ENCODE results near the gene TECPR2.

TECPR2 gene

DNA sequence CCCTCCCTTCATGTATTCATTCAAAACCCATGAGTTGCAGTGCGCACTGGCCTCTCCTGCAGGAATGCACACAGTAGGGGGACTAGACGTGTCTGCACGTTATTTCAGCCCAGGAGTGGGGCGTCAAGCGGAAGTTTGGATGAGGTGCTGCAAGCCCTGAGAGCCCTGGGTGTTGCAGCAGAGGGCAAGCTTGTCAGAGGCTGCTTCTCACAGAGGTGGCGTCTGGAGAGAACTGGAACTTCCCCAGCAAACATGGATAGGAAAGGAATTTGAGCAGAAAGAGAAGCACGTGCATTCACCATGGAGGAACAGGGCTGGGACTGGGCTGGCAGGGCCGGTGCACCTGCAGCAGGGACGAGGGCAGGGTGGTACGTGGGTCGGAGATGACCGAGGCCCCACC is 64.9 kb downstream of the TECPR2 start:
- no peak for DNase-seq (ENCODE audit: low spot score)

DNA sequence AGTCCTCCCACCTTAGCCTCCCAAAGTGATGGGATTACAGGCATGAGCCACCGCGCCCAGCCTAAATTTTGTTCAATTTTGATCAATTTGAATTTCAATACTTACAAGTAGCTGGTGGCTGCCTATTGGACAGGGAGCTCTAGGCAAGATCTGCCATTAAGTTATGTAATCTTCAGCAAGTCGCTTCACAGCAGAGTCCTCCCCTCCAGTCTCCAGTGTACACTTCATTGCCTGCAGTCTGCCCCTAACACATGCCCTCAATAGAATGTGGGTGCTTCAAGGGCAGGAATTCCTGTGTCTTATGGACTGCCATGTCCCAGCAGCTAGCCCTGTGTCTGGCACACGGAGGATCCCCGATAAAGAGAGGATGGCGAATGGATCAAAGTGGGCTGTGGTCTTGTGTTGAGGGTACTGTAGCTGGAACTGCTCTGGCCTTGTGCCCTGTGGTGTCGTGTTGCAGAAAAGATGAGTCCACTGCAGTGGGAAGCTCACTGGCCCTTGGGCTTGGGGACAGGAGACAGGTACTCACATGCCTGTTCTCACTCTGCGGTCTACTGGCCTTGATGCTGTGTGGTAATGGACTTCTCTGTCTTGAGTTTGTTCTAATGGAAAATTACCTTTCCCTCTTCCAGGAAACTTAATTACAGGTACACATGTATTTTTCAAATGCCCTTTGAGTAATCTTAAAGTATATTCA is 67.6 kb downstream of the TECPR2 start:
- no peak for DNase-seq (ENCODE audit: low spot score)

DNA sequence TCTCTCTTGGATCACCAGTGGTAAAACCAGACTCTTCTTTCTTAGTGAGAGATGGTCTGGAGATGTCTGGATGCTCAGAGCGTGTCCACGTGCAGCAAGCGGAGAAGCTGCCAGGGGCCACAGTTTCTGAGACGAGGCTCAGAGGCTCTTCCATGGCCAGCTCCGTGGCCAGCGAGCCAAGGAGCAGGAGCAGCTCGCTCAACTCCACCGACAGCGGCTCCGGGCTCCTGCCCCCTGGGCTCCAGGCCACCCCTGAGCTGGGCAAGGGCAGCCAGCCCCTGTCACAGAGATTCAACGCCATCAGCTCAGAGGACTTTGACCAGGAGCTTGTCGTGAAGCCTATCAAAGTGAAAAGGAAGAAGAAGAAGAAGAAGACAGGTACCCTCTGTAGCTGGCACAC is 69.0 kb downstream of the TECPR2 start:
- no peak for DNase-seq (ENCODE audit: low spot score)

DNA sequence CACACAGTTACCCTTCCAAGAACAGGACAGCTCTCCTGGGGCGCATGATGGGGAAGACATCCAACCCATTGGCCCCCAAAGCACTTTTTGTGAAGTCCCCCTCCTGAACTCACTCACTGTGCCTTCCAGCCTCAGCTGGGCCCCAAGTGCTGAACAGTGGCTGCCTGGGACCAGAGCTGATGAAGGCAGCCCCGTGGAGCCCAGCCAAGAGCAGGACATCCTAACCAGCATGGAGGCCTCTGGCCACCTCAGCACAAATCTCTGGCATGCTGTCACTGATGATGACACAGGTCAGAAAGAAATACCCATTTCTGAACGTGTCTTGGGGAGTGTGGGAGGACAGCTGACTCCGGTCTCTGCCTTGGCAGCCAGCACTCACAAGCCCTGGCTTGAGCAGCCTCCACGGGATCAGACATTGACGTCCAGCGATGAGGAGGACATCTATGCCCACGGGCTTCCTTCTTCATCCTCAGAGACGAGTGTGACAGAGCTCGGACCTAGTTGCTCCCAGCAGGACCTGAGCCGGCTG is 72.0 kb downstream of the TECPR2 start:
- DNase-seq (ENCODE audit: low spot score), result no peak

DNA sequence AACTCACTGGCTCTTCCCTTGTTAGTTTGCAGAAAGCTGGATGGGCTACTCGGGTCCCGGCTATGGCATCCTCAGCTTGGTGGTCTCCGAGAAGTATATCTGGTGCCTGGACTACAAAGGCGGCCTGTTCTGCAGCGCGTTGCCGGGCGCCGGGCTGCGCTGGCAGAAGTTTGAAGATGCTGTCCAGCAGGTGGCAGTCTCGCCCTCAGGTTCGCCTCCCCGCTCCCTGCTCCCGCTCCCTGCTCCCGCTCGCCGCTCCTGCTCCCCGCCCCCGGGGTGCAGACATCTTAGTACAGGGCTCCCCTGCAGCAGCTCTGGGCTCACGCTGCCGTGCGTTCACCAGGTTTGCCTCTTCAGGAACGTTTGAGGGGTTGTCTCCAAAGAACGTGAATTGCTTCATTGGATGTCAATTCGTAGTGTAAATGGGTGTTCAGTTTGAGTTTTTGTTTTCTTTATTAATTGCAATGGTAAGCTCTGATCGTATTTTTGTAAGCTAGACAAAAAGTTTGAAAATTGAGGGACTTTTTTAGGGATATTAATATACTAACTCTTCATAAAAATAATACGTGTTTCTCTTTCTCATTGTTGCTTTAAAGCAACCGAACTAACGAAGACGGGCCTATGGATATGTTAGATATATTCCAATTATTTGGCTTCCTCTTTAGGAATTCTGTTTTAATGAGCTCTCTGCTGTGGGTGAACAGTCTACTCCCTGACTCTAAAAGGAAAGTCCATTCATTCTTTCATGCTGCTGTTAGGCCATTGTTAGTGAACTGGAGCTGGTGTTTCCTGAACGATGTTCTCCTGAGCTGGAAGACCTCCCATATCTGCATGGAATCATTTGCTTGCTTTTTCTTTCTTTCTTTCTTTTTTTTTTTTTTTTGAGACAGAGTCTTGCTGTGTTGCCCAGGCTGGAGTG is 75.5 kb downstream of the TECPR2 start:
- peak; percentile 94 for DNase-seq (ENCODE audit: low spot score)

DNA sequence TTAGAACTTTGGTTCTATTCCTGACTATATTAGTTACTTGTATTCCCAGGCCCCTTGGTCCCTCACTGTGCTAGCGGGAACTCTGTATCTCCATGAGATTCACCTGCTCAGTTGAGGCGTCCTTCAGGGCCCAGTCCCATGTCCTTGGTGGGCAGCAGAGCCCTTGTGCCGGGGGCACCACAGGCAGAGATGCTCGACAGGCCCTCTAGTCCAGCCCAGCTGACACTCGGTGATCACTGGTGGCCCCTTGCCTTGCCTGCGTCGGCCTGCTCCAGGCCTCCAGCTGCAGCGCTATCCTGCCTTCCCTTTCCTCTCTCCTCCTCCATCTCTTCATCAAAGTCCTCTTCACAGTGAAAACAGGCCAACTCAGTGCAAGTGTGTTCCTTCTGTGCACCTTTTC is 76.8 kb downstream of the TECPR2 start:
- DNase-seq (ENCODE audit: low spot score), result no peak

DNA sequence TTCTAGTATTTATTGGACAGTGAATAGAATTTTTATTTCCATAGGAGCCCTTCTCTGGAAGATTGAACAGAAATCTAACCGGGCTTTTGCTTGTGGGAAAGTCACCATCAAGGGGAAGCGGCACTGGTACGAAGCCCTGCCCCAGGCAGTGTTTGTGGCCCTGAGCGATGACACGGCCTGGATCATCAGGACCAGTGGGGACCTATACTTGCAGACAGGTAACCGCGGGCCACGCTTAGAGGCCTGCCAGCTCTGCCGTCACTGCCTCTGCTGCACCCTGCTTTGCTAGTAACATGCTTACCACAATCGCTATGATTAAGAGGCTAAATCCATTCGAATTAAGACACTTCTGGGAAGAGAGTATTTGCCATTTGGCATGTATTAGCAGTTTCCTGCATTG is 77.7 kb downstream of the TECPR2 start:
- DNase-seq (ENCODE audit: low spot score), result no peak

DNA sequence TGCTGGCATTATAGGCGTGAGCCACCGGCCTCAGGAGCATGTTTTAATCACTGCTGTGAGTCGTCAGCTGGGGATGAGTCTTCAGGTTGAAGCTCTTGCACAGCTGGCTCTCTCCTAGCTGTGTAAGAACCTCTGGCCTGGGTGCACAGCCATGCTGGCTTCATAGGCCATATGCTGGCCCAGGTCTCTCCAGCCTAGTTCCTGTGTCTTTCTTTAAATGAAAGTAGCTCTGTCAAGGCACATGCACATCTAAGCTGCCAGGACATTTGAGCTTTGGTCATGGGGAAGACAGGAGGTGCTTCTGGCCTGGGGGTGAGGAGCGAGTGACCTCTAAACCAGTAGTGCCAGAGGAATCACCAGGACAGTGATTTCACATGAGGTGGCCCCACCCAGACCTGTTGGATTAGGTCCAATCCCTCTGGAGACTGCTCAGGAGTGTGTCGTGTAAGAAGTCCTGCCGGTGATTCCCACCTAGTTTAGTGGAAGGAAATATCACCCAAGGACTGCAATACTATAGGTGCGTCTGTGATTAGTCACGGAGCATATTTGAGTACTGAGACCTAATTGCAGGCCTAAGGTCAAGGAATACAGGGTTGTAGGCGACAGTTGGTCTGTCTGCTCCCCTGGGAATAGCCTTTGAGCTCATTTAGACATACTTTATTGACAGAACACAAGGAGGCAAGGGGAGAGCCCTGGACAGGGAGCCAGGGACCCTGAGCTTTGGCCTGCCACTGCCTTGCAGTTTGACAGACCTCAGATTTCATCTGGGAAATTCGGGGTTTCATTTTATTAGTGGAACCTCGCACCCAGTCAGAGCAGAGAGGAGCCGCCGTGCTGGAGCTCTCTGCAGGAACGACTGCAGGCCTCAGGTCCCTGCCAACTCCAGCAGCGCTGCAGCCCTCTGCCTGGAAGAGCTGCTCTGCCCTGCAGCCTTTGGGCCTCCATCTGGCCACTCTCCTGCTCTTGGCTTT is 79.8 kb downstream of the TECPR2 start:
- DNase-seq (ENCODE audit: low spot score), result no peak

DNA sequence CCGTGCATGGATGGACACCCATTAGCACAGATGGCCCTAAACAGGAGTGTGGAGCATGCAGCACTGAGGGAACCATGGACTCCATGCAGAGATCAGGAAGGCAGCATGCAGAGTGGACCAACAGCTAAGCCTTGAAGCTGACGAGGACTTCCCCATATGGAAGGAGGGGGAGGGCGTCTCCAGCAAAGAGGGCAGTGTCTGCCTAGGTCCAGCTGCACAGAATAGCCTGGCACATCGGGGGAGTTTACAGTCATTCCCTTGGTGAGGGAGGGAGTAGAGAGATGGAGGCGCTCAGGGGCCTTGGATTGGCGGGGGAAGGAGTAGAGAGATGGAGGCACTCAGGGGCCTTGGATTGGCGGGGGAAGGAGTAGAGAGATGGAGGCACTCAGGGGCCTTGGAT is 82.3 kb downstream of the TECPR2 start:
- no peak for DNase-seq (ENCODE audit: low spot score)

DNA sequence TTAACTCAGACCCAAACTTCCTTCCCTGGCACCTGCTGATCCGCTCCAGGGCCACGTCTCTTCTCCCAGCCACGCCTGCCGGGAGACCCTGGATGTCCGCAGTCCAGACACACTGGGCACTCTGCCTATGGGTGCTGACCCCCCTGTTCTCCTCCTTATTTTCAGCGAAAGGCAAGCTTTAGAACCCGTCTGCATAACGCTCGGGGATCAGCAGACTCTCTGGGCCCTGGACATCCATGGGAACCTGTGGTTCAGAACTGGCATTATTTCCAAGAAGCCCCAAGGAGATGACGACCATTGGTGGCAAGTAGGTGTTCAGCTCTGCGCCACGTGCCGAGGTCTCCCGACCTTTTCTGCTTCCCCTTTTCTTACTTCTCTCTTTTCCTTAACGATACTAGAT is 82.9 kb downstream of the TECPR2 start:
- no peak for DNase-seq (ENCODE audit: low spot score)

DNA sequence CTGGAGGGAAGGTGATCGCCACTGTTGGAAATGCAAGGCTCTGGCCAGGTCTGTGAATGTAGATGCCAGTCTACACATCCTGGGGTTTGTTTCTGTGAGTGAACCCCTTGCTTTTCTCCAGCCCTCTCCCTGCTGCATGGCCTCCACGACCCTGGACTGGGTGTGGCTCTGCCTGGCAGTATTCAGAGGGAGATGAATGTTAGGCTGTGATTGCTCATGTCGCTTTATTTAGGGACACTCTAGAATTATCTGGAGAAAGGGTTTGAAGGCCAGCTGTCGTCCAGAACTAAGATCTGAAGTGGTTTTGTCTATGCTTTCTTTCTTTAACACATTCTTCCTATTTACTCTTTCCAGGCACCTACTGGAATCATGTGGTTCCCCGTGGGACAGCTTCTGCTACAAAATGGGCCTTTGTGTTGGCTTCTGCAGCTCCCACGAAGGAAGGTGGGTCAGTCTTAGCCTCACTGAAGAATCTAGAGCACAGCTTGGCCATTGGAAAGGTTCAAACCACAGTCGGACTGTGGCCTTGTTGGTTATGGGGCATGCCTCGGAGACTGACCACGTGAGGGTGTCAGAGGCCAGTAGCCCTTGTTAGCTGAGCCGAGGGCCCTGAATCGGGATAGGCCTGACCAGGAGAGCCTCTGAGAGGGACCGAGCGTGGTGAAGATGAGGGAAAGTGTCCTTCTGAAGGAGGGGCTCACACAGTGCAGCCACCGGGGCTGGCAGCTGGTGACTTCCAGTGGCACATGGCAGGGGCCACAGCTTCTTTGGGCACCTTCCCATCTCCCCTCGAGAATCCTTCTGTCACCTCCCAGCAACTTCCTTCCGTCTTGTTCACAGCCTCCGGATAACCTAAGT is 87.7 kb downstream of the TECPR2 start:
- DNase-seq (ENCODE audit: low spot score), result no peak

DNA sequence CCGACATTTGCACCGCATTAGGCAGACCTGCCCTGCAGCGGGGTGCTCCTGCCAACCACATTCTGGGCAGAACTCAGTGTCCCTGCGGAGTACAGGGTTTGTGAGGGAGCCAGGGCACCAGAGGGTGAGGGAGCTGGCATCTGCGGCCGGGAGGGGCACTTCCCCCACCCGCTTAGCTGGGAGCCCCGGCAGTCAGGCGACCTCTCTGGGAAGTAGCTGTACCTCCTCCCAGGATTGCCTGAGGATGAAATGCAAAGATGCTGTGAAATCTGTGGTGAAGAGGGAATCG is 88.3 kb downstream of the TECPR2 start:
- DNase-seq (ENCODE audit: low spot score), result no peak

DNA sequence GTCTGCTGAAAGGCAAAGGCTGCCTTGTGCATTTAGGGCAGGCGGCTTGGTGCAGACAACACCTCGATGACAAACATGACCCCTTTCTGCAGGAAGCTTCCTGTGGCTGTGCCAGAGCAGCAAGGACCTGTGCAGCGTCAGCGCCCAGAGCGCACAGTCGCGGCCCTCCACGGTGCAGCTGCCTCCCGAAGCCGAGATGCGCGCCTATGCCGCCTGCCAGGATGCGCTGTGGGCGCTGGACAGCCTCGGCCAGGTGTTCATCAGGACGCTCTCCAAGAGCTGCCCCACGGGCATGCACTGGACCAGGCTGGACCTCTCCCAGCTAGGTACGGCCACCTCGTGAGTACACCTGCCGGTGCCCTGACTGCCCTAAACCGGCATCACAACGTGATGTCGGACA is 89.6 kb downstream of the TECPR2 start:
- DNase-seq (ENCODE audit: low spot score), result no peak

DNA sequence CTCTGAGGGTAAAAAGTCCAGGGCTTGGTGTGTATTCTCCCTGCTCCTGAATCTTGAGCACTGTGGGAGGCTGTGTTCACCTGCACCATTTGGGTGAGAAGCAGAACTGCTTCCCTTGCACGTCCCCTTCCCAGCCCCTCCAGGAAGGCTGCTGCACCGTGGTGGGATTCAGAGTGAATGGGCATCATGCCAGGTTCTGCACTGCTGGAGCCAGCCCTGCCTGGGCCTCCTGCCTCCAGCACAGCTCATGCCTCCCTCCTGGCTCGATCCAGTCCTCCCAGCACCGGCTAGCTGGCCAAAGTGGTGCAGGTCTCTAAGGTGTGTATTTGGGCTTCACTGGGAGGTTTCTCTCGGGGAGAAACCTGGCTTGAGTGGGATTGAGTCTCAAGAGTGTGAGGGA is 92.0 kb downstream of the TECPR2 start:
- no peak for DNase-seq (ENCODE audit: low spot score)

DNA sequence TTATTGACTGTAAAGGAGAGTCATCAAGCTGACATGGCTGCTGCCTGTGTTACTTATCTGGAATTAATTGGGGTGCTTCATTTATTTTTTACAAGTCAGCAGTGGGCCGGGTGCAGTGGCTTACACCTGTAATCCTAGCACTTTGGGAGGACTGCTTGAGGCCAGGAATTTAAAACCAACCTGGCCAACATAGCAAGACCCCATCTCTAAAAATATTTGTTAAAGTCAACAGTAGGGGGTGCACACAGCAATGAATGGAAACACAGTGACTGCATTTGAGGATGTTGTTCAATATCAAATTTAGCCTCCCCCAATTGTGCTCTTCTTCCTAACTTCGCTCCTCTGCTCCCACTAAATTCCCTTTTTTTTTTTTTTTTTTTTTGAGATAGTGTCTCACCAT is 94.8 kb downstream of the TECPR2 start:
- no peak for DNase-seq (ENCODE audit: low spot score)

DNA sequence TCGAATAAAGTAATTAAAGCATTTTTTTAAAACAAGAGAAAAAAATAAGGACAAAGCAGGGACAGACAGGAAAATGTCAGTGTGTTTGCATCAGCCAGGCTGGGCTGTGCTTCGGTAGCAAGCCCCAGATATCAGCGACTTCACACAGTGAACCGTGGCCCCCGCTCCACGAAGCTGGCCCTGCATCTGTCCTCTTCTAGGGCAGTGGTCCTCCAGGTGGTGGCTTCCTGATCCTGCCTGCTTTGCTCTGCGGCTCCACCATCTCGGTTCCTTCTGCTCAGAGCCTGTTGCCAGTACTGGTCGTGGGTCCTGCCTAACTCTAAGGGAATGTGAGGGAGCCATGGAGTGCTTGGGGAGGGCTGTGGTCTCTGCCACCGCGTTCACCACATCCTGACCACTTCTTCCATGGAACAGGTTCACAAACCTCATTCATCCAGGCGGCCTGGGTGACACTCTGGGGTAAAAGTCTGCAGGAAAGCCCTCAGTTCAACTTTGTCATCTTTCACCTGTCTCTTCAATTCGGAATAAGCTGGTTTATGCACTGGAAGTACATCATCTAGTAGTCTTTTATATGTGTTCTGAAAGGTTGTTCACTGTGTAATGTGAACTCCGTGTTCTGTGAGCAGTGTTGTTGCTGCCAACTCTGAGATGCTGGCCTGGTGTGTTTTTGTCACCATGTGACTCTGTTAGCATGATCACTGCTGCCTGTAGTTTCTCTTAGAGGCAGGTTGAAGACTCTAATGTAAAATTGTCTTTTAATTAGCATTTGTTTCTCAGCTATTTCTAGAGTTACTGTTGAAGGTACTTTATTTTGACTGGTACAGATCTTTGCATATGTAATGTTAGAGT is 99.0 kb downstream of the TECPR2 start:
- no peak for DNase-seq (ENCODE audit: low spot score)

DNA sequence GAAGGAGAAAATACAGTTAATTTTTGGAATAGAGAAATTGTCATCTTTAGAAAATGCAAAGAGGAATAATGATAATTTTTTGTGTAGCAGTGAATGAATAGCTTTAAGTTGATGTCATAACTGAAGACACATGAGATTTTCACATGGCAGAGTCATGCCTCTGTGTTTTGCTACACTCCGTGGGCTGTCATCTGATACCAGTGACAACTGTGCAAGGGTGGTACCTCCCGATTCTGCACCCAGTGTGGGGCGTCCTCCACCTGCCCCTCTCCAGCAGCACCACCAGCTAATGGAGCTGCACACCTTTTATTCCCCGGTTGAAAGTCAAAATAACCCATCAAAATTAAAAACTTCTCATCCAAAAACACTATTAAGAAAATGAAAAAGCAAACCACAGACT is 99.7 kb downstream of the TECPR2 start:
- no peak for DNase-seq (ENCODE audit: low spot score)

DNA sequence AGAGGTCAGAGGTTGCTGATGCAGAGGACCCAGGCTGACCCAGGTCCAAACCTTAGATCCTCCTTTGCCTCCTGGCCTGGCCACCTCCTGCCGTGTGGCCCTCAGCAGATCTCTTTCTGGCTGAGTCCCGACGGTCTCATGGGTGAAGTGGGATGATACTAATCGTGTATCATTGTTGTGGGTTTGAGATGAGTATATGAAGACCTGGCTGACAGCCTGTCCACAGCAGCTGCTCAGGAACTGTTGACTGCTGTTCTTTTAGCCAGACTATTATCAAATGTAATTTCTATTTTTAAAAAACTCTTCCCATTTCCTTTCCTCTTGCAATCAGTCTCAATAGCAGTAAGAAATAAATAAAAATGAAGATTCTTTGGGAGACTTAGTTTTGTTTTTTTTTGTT is 101.3 kb downstream of the TECPR2 start:
- no peak for DNase-seq (ENCODE audit: low spot score)

DNA sequence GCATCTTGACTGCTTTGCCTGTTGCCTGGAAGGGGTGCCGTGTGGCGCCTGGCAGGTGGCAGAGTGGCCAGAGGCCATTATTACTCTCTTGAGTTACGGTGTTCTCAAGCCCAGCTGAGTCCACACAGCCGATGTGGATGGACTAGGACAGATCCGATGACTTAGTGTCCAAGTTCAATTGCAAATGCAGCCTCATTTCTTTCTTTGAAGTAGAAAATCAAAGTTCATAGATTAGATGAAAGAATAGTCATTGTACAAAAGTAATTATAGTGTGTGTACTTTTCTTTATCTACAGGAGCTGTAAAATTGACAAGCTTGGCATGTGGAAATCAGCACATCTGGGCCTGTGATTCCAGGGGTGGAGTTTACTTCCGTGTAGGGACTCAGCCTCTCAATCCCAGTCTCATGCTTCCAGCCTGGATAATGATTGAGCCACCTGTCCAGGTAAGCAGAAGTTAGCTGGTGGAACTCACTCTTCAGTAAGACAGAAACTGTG is 102.2 kb downstream of the TECPR2 start:
- no peak for DNase-seq (ENCODE audit: low spot score)

DNA sequence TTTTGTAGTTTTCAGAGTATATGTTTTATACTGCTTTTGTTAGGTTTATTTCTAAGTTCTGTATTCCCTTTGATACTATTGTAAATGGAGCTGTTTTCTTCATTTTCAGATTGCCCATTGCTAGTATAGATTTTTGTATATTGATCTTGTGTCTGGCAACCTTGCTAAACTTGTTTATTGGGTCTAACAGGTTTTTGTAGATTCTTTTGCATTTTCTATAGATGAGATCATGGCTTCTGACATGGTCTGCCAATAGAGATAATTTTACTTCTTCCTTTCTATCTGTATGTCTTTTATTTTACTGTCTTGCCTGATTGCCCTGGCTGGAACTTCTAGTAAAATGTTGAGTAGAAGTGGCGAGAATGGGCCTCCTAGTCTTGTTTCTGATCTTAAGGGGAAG is 106.5 kb downstream of the TECPR2 start:
- no peak for DNase-seq (ENCODE audit: low spot score)
